Measurements from ENCODE around the gene CFB.
"Not testable (repeated sequence)": the region's sequence is repeated elsewhere in the genome, so short reads cannot be mapped to it uniquely, and the experiment has no call there.

Gene CFB

GRCh38 chr6:31971279-31971992 is 25.5 kb downstream of the CFB start:
- peak; percentile 47 for DNase-seq (ENCODE audit: low spot score)

- peak; percentile 97 for DNase-seq (ENCODE audit: low spot score)
Measured at GRCh38 chr6:31971993-31972708, 26.3 kb downstream of the CFB start, which contains the start of gene DXO. DXO (minus strand) TSS chr6:31972138; CDS start chr6:31971675, 463 bp downstream.

DNA sequence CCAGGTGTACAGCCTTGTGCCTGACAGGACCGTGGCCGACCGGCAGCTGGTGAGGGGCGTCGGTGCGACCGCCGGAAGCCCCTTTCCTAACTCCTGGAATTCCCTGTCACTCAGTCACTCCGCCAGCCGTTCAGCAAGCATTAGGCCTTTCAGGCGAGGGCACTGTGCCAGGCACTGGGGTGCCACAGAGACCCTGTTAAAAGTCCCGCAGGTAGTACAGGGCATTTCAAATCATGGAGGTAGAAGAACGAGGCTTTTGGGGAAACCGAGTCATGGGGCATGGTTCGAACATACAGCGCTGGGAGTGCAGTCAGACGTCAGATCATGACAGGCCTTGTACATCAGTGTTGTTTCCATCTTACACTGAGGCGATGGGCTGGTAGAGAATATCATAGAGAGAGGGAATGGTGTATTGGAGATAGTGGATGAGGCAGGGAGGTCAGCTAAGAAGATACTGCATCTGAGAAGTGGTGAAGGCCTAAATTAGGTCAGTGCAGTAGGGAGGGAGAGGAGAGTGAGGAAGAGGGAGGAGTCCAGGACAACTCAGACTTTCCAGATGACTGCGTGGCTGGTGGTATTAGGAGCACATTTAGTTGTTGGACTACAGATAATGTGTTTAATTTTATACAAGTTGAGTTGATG is 26.9 kb downstream of the CFB start:
- no peak for DNase-seq (ENCODE audit: low spot score)

GRCh38 chr6:31976065-31976464 is 30.2 kb downstream of the CFB start:
- not testable (repeated sequence) for DNase-seq (ENCODE audit: low spot score)

DNA sequence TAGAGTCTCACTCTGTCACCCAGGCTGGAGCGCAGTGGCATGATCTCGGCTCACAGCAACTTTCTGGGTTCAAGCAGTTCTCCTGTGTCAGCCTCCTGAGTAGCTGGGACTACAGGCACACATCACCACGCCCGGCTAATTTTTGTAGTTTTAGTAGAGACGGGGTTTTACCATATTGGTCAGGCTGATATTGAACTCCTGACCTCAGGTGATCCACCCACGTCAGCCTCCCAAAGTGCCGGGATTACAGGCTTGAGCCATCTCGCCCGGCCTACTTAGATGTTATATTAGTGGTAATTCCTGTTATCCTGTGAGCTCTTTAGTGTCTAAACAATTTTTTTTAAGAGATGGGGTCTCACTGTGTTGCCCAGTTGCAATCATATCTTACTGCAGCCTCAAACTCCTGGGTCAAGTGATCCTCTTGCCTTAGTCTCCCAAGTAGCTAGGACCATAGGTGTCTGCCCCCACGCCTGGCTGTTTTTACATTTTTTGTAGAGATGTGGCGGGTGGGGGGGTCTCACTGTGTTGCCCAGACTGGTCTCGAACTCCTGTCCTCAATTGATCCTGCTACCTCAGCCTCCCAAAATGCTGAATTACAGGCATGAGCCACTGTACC is 32.0 kb downstream of the CFB start:
- no peak for DNase-seq (ENCODE audit: low spot score)

DNA sequence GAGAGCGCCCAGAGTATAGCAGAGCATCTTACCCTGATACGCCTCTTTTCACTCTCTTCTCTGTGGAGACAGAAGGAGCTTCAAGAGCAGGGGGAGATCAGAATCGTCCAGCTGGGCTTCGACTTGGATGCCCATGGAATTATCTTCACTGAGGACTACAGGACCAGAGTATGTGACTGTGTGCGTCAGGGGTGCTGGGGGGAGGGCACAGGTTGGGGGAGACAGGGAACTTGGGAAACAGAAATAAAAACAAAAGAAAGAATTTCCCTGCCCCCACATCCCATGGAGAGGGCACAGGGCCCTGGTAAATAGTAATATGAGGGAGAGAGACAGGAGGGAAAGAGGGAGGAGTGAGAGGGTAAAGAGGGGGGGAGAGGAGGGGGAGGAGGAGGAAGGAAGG is 32.9 kb downstream of the CFB start:
- DNase-seq (ENCODE audit: low spot score) = no peak

DNA sequence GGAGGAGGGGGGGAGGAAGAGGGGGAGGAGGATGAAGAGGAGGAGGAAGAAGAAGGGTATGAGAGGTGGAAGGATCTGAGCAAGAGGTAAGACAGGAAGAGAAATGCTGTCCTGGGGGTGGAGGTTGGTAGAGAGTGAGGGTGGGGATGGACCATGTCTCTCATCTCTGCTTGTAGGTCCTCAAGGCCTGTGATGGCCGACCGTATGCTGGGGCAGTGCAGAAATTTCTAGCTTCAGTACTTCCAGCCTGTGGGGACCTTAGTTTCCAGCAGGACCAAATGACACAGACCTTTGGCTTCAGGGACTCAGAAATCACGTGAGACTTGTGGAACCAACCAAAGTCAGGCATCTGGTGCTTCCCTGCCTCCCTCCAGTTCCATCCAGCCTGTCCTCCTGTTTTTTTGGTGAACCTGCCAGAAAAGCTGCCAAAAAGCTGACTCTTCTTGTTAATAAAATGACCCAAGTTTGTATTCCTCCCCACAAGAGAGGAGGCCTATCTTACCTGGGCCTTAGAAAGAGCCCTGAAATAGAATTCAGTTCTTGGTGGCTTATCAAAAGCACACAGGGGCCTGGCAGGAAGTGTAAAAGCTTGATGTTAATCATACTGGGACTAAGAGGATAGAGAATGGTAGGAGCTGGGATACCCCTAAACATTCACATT is 33.5 kb downstream of the CFB start:
- DNase-seq (ENCODE audit: low spot score) = no peak

DNA sequence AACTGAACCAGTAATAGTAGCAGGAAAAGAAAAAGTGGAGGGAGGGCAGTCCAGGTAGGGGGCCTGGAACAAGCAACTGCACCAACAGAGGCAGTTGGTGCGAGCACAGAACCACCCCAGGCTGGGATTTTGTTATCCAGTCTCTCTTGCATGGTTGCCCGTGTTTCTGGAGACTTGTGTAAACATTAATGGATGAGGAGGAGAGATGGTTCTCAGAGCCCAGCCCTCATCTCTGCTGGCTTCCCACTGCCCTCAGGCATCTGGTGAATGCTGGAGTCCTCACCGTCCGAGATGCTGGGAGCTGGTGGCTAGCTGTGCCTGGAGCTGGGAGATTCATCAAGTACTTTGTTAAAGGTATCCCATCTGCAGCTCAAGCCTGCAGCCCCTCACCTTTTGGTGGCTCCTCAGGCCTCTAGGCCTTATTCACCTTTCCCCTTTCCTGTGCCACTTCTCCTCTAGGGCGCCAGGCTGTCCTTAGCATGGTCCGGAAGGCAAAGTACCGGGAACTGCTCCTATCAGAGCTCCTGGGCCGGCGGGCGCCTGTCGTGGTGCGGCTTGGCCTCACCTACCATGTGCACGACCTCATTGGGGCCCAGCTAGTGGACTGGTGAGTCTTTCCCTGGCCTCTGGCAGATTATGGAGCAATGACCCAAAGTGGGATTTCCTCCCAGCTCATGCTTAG is 34.4 kb downstream of the CFB start:
- DNase-seq (ENCODE audit: low spot score) = not testable (repeated sequence)

- not testable (repeated sequence) for DNase-seq (ENCODE audit: low spot score)
Measured at GRCh38 chr6:31980998-31981397, 35.1 kb downstream of the CFB start.

GRCh38 chr6:31981744-31982143 is 35.8 kb downstream of the CFB start, which contains the start of gene C4A:
C4A (plus strand) TSS chr6:31982057; CDS start chr6:31982108, 51 bp downstream.
- not testable (repeated sequence) for DNase-seq (ENCODE audit: low spot score)

GRCh38 chr6:31989363-31989762 is 43.5 kb downstream of the CFB start:
- not testable (repeated sequence) for DNase-seq (ENCODE audit: low spot score)

GRCh38 chr6:31994421-31994820 is 48.5 kb downstream of the CFB start:
- not testable (repeated sequence) for DNase-seq (ENCODE audit: low spot score)

DNA sequence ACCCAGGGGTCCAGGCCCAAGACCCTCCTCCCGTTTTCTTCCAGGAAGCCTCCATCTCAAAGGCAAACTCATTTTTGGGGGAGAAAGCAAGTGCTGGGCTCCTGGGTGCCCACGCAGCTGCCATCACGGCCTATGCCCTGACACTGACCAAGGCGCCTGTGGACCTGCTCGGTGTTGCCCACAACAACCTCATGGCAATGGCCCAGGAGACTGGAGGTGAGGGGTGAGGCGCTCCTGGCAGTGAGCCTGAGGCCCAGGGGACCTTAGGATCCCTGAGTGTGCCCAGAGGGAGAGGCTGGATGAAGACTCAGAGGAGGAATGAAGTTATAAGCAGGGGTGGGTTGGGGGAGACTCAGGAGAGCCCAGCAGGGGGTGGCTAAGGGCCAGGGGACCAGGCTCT is 50.5 kb downstream of the CFB start:
- not testable (repeated sequence) for DNase-seq (ENCODE audit: low spot score)
